H1 (cell line): ENCODE data around the gene NLRP8.

Experiments used
- CEBPB ChIP-seq: IDR thresholded peaks from 2 replicates; pipeline ENCODE4 v1.6.1; 2012; ENCODE audit warnings: low read depth, low read length
- EZH2 ChIP-seq: fragments of 200-600 bp; sonication (generic); IDR thresholded peaks from 2 replicates; pipeline ENCODE4 v1.7.1; 2012; ENCODE audit warnings: low read depth, mild to moderate bottlenecking, moderate library complexity, low read length, inconsistent platforms; ENCODE audit not compliant: severe bottlenecking
- GTF2F1 ChIP-seq: IDR thresholded peaks from 2 replicates; pipeline ENCODE4 v1.6.1; 2012; ENCODE audit warnings: low read depth, low read length, improper control_type of control experiment, borderline replicate concordance
- POLR2A ChIP-seq, 2 experiments: IDR thresholded peaks; 1 replicate in 1 of 2; 2 replicates in 1 of 2; pipeline ENCODE4 v1.6.1; 2011; ENCODE audit warnings: low read depth in 2 of 2, low read length in 2 of 2, mild to moderate bottlenecking in 2 of 2; ENCODE audit errors: control extremely low read depth in 1 of 2
- POLR2AphosphoS5 ChIP-seq: IDR thresholded peaks from 2 replicates; pipeline ENCODE4 v1.6.1; 2011; ENCODE audit warnings: low read depth, low read length
- RAD21 ChIP-seq, 2 experiments: IDR thresholded peaks in 1 of 2; conservative IDR thresholded peaks in 1 of 2; 2 replicates each; pipeline ENCODE4 v1.6.1; 2011; ENCODE audit warnings: low read depth in 2 of 2, low read length in 2 of 2, improper control_type of control experiment in 1 of 2, inconsistent platforms in 1 of 2, mild to moderate bottlenecking in 1 of 2, moderate library complexity in 1 of 2
- SUZ12 ChIP-seq: fragments of 200-600 bp; sonication (generic); IDR thresholded peaks from 2 replicates; pipeline ENCODE4 v1.6.1; 2012; ENCODE audit warnings: mild to moderate bottlenecking, inconsistent platforms, low read length, moderate library complexity, mixed read lengths
- TF ChIP-seq, protein P1 (sequence below), 3 experiments: IDR thresholded peaks; 1 replicate in 2 of 3; 2 replicates in 1 of 3; pipeline versions ENCODE4 v1.5.1 to v1.6.1; 2011; ENCODE audit warnings: low read length in 3 of 3, mild to moderate bottlenecking in 3 of 3, inconsistent platforms in 2 of 3, low read depth in 1 of 3, moderate library complexity in 1 of 3; ENCODE audit not compliant: insufficient read depth in 1 of 3; ENCODE audit errors: control extremely low read depth in 1 of 3
- TF ChIP-seq, protein P2 (sequence below): IDR thresholded peaks from 2 replicates; pipeline ENCODE4 v1.6.1; 2012; ENCODE audit warnings: inconsistent platforms

DNA sequence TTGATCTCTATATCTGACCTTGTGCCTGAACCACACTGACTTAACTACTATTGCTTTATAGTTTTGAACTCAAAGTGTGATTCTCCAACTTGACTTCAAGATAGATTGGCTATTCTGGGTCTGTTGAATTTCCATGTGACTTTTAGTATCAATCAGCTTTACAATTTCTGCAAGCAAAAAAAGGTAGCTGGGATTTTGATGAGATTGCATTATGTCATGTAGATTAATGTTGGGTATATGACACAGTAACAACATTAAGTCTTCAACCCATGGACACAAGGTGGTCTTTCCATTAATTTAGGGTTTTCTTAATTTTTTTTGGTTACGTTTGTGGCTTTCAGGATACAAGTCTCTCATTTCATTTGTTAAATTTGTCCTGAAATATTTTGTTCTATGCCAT is 67.1 kb downstream of the NLRP8 start:
- TF ChIP-seq, protein P1, sequence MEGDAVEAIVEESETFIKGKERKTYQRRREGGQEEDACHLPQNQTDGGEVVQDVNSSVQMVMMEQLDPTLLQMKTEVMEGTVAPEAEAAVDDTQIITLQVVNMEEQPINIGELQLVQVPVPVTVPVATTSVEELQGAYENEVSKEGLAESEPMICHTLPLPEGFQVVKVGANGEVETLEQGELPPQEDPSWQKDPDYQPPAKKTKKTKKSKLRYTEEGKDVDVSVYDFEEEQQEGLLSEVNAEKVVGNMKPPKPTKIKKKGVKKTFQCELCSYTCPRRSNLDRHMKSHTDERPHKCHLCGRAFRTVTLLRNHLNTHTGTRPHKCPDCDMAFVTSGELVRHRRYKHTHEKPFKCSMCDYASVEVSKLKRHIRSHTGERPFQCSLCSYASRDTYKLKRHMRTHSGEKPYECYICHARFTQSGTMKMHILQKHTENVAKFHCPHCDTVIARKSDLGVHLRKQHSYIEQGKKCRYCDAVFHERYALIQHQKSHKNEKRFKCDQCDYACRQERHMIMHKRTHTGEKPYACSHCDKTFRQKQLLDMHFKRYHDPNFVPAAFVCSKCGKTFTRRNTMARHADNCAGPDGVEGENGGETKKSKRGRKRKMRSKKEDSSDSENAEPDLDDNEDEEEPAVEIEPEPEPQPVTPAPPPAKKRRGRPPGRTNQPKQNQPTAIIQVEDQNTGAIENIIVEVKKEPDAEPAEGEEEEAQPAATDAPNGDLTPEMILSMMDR (IDR thresholded peaks at IDR 0.05; ENCODE audit: control extremely low read depth in 1 of 3, insufficient read depth in 1 of 3, low read depth in 1 of 3, low read length in 3 of 3), result no peak
- TF ChIP-seq POLR2AphosphoS5 (no peak), GTF2F1 (no peak), RAD21 (IDR thresholded peaks at IDR 0.05 in 1 of 2, conservative IDR thresholded peaks at IDR 0.05 in 1 of 2; ENCODE audit: low read depth in 2 of 2, low read length in 2 of 2) (no peak), SUZ12 (no peak), EZH2 (no peak), POLR2A (IDR thresholded peaks at IDR 0.05; ENCODE audit: control extremely low read depth in 1 of 2, low read depth in 2 of 2, low read length in 2 of 2) (no peak), CEBPB (no peak)
- TF ChIP-seq, protein P2, sequence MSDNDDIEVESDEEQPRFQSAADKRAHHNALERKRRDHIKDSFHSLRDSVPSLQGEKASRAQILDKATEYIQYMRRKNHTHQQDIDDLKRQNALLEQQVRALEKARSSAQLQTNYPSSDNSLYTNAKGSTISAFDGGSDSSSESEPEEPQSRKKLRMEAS, result no peak
